Left ventricle myocardium superior (tissue), 1 donor: ENCODE results near the gene UMPS. TPM values are rescaled to one million over a fixed set of nuclear protein-coding genes. Genes with fewer than 3 reads are reported as not detected.
"Not testable (repeated sequence)": the region's sequence is repeated elsewhere in the genome, so short reads cannot be mapped to it uniquely, and the experiment has no call there.

Source experiments
- ATAC-seq: fragments of 200-7000 bp; cut with Tn5 transposase; one replicate; pipeline ENCODE4 v1.9.1; 2020; ENCODE audit warnings: mild to moderate bottlenecking, moderate library complexity
- DNase-seq: peaks from one replicate; pipeline ENCODE4 v3.0.0-alpha.2; 2020
- intact Hi-C: fragments of 100-400 bp; cut with micrococcal nuclease; formaldehyde crosslinking; loops from one replicate; pipeline ENCODE4 v1.11.0; 2022
- total RNA-seq: library from RNA; stranded (reverse); fragmentation: NEBNext Ultra II Directional; extraction: Animal tissue kit (Norgen Biotek cat#: 25700); gene quantifications from one replicate; pipeline ENCODE4 v1.2.1, GENCODE V29; 2021
- donor health status: DM: no; HTN: yes; CAD: no; lungs with severe emphysema.

The UMPS gene
- total RNA-seq, 1 donor from 2014 or later = 7.1 TPM

DNA sequence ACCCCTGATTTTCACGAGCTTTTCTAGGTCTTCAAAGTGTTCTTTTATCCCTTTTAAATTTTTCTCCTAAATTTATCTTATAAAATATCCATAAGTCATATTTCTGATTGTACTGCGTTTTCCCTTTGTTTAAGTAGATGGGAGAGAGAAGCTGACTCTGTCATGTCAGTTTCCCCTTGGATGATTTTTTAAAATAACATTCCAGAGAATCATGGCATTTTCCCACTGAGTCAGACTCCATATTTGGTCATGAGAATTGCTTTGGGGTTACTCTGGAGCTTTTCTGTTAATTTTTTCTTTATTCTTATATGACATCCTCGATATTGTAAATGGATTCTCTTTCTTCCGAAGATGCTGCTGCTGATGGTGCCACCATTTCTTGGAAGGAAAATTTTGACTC lies 28.6 kb upstream of the UMPS start:
- ATAC-seq (no peak), DNase-seq (no peak)
- intact Hi-C loops = no loop called here

DNA sequence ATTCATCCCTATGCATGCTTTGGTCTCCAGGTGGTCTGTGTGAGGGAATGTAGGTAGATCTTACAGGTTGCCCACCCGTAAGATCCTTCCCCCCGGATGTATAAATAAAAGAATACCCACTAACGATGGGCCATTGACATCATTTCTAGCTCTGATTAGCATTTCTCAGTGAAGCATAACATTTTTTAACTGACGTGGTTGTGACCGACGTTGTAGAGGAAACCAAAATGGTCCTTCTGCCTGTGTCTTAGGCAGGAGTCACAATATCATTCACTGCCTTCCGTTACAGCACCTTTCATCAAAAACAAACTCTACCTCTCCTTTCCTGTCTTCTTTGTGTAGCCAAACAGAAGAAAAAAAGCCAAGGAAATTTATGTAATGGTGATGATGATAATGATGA lies 27.3 kb upstream of the UMPS start:
- intact Hi-C loops = no loop called here
- no peak for ATAC-seq

DNA sequence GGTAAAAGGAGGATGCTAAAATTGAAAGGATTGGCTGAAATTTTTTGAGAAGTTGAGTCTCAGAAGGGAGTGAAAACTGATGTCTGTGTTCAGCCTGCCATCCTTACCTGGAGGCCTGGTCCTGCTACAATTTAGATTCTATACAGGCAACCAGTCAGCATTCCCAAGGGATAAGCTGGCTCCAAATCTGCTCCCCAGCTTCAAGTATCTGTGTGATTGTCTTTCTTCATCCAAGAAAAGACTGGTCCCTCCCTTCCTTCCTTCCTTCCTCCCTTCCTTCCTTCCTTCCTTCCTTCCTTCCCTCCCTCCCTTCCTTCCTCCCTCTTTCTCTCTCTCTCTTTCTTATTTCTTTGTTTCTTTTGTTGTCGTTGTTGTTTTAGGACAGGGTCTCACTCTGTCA lies 24.7 kb upstream of the UMPS start:
- intact Hi-C loops = no loop called here
- ATAC-seq = no peak
- no peak for DNase-seq

More for the DNA sequence above, 27.3 kb upstream of the UMPS start:
- no peak for DNase-seq

GRCh38 chr3:124707223-124707622 lies 23.0 kb upstream of the UMPS start:
- DNase-seq, ATAC-seq, intact Hi-C loops: not testable (repeated sequence)

DNA sequence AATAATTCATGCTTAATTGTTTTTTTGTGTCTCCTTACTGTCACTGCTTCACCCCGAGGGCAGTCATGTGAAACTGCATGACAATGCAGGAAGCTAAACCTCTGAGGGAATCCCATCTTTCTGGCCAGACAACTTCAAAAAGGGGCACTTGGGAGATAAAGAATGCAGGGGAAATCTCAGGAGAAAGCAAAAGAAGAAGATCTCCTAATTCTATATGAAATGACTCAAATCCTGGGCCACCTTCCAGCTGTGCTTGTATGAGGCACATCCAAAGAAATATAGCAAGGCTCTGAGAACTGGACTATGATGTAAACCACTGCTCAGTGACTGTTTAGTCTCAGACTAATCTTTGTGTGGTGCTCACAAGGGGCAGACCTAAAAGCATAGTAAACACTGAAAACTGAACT lies 22.6 kb upstream of the UMPS start:
- ATAC-seq (no peak), DNase-seq (no peak)
- intact Hi-C loops = no loop called here

DNA sequence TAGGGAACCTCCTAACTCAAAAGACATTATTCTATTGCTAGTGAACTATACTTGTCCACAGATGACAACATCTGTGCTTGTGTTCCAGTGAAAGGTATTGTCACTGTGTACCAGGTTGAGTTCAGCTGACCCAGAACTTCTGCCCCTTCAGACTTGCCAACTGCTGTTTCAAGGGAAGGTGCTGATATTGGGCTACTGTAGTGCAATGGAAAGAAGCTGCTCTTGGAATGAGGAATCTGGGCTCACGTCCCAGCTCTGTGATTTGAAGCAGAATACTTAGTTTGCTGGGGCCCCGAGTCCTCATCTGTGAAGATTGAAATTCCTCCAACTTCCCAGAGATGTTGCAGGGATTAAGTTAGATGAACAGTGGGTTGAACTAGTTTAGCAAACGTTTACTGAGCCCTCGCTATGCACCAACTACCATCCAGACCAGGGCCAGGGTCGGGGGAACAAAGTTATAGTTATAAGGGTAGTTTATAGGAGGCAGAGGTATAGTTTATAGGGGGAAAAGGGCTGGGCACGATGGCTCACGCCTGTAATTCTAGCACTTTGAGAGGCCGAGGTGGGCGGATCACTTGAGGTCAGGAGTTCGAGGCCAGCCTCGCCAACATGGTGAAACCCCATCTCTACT lies 15.9 kb upstream of the UMPS start:
- ATAC-seq (peak; percentile 96), DNase-seq (no peak)
- intact Hi-C loops = no loop called here

DNA sequence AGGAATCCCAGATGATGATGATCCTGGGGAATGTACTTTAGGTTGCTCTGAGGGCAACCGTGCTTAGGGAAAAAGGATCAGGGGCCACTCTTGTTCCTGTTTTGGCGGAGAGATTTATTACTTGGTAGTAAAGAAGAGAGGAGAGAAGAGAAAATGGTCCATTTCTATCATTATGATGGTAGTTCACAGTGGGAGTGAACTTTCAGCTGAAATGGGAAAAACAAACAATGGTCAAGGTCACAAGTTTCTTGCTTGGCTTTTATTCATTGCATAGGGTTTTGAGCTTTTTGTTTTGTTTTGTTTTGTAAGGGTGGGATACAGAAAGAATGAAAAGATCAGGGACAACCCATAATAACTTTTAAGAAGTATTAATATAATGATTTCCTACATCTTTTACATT lies 7.7 kb upstream of the UMPS start:
- DNase-seq (no peak), ATAC-seq (no peak)
- intact Hi-C loops = no loop called here

DNA sequence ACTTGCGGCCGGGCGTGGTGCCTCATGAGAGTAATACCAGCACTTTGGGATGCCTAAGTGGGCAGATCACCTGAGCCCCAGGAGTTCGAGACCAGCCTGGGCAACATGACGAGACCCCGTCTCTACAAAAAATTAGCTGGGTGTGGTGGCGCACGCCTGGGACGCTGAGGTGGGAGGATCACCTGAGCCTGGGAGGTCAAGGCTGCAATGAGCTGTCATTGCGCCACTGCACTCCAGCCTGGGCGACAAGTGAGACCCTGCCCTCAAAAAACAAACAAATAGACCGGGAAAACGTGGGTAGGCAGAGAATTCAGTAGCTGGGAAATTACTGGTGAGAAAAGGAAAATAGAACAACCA lies 667 bp downstream of the UMPS start:
- DNase-seq = no peak
- no peak for ATAC-seq
- intact Hi-C loops = no loop called here

DNA sequence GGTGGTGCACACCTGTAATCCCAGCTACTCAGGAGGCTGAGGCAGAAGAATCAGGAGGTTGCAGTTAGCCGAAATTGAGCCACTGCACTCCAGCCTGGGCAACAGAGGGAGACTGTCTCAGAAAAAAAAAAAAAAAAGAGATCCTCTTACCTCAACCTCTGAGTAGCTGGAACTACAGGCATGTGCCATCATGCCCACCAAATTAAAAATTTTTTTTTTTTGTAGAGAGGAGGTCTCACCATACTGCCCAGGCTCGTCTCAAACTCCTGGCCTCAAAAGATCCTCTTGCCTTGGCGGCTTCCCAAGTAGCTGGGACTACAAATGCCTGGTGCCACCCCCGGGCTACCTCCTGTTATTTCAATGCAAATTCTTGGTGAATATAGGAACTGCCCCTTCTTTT lies 1.5 kb downstream of the UMPS start:
- ATAC-seq (no peak), DNase-seq (no peak)
- intact Hi-C loops = no loop called here

DNA sequence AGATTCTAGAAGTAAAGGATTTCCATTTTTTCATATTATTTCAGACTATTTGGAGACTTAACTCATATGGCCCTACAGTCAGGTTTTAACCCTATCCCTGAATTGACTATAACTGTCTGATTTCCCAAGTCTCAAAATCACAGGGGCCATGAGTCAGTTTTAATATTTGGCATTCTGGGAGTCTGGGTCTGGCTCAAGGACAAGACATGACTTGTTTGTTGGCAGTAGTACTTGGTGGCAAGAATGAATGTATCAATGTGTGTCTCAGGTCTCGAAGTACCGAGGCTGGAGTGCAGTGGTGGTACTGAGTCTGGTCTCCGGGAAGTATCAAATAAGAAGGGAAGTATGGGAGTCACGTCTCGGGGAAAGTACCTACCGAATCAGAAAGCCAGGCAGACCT lies 10.8 kb downstream of the UMPS start:
- no peak for ATAC-seq
- DNase-seq = no peak
- intact Hi-C loops = no loop called here

GRCh38 chr3:124745756-124746155 lies 15.5 kb downstream of the UMPS start:
- ATAC-seq (no peak), DNase-seq (no peak)
- intact Hi-C loops = no loop called here

DNA sequence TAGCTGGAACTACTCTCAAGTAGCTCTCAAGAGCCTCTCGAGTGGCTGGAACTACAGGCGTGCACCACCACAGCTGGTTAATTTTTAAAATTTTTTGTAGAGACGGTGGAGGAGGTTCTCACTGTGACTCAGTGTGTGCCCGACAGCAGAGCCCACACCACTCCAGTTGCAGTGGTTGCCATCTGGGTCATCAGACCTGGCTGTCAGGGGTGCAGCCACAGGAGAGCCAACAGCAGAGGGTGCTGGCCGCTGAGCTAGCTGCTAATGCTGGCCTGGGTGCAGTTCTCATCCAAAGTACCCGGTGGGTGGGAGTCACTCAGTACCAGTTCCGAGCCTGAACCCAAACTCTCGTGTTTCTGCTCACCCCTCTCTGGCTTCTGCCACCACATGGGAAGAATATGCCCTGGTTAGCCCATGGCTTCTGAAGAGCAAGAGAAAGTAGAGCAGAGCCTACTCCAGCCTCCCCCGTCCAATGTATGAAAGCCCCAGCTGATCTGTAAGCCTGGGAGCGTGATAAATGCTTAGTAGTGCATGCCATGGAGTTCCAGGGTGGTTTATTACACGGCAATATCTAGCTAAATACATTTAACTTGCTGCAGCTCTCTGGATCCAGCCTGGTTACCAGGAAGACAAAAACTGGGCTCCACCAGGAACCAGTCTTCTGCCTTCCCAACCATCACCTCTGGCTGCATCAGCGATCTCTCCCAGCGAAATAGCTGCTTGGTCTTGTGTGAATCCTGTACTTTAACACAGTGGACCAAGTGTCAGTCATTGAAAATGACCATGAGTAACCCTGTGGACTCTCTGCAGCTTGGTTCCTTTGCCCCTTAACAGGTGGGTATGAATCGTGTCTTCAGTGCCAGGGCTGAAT lies 17.1 kb downstream of the UMPS start:
- DNase-seq = no peak
- intact Hi-C loops = no loop called here
- no peak for ATAC-seq

DNA sequence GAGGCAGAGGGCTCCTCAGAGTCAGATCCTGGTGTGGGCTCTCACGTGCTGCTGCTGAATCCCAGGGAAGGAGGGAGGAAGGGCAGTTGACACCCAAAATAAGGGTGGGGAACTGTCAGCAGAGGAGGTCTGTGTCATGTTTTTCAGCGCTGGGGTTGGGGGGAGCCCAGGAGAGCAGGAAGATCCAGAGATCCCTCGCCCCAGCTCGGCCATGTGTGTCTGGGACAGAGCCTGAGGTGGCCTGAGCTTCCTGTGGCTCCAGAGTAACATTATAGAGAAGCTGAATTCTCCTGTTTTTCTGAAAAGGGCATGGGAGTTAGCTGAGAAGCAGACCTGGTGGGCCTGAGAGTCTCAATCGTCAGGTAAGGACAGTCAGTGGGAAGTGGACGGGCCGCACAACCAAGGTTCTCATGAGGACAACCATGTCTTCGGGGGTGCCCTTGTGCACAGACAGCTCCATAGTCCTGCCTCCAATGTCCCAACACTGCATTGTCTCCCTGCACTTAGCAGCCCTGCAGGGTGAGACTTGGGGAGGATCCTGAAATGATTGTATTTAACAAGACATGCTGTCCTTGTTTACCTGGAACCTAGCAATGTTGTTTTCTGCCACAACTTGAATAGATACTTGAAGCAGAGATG lies 18.4 kb downstream of the UMPS start:
- intact Hi-C loops = no loop called here
- peak; percentile 48 for ATAC-seq
- DNase-seq = no peak

GRCh38 chr3:124749877-124750276 lies 19.6 kb downstream of the UMPS start:
- DNase-seq, intact Hi-C loops, ATAC-seq: not testable (repeated sequence)

- ATAC-seq (no peak), DNase-seq (no peak)
- intact Hi-C loops = no loop called here
Measured at GRCh38 chr3:124751501-124751900, 21.2 kb downstream of the UMPS start.

- DNase-seq = no peak
- intact Hi-C loops = no loop called here
- ATAC-seq = no peak
Measured at GRCh38 chr3:124752051-124752450, 21.8 kb downstream of the UMPS start.

DNA sequence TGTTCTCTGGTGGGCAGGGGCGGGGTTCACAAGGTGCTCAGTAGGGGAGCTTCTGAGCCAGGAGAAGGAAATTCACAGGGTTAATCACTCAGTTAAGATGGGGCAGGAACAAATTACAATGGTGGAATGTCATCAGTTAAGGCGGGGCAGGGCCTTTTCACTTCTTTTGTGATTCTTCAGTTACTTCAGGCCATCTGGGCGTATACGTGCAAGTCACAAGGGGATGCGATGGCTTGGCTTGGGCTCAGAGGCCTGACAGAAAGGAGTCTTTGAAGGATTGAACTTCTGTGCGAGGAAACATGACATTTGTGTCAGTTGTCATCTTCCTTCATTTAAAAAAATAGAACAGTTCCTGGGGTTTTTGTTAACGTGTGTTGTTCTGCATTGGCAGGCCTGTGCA lies 27.7 kb downstream of the UMPS start:
- ATAC-seq, intact Hi-C loops, DNase-seq: not testable (repeated sequence)

DNA sequence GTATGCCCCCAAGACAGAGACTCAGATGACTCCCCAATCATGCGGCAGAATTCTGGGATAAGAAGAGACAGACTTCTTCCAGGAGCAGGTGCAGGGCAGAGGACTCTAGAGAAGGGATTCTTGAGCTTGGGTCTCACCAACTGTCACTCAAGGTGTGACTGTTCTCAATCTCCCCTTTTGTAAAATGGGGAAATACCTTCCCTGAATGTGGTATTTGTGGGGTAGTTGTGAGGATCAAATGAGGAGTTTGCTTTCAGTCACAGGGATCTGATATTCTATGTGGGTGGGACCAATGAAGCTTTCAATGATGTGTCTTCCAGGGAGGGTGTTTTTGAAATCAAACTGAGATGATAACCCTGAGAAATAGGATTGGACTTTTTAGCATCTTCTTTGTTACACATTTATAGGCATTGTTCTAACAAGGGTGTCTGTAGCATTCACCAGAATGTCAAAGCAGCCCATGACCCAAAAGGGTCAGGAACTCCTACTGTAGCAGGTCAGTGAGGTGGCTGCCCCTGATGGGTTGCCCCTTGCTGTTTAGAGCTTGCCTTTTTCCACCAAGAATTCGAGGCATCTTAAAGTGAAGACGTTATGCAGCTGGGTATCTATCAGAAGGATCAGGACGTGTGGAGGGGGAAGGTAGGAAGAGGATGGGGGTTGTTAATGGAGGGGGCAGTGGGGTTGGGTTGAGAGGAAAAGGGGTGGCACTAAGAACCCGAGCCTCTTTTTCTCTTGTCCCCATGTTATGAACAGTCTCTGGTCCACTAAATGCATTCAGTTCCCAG lies 28.8 kb downstream of the UMPS start:
- no peak for ATAC-seq
- no peak for DNase-seq
- intact Hi-C loops = no loop called here

GRCh38 chr3:124759666-124760401 lies 29.6 kb downstream of the UMPS start:
- DNase-seq = no peak
- ATAC-seq = no peak
- intact Hi-C loops = loop anchor here (2.0 kb wide), 1 partner anchor 141 kb away; no protein-coding TSS in a partner anchor
